Endodermal cell (in vitro differentiated cells): Measurements from ENCODE around the gene SFRP2. TPM values are rescaled to one million over a fixed set of nuclear protein-coding genes. Genes with fewer than 3 reads are reported as not detected.

Experiments
- DNase-seq: peaks from one replicate; pipeline ENCODE4 v3.0.0-alpha.2; 2017
- H3K27ac ChIP-seq: 2 replicates; pipeline ENCODE4 v1.5.1; 2013; ENCODE audit warnings: mild to moderate bottlenecking, low read depth, low read length, moderate library complexity
- H3K27me3 ChIP-seq: 2 replicates; pipeline ENCODE4 v1.6.1; 2013; ENCODE audit warnings: mild to moderate bottlenecking, low read length, moderate library complexity; ENCODE audit not compliant: insufficient read depth, control insufficient read depth, poor library complexity, severe bottlenecking
- H3K36me3 ChIP-seq: 2 replicates; pipeline ENCODE4 v1.7.0; 2013; ENCODE audit warnings: mild to moderate bottlenecking, low read length, moderate library complexity; ENCODE audit not compliant: control insufficient read depth, insufficient read depth
- H3K4me1 ChIP-seq: one replicate; pipeline ENCODE4 v1.7.0; 2013; ENCODE audit warnings: low read length; ENCODE audit not compliant: control insufficient read depth, insufficient read depth
- H3K4me3 ChIP-seq: 2 replicates; pipeline ENCODE4 v1.5.1; 2013; ENCODE audit warnings: mild to moderate bottlenecking, low read length, moderate library complexity
- H3K9ac ChIP-seq: 2 replicates; pipeline ENCODE4 v1.6.1; 2013; ENCODE audit warnings: mild to moderate bottlenecking, low read length, moderate library complexity; ENCODE audit not compliant: poor library complexity, severe bottlenecking; ENCODE audit errors: extremely low read depth
- H3K9me3 ChIP-seq: 2 replicates; pipeline ENCODE4 v1.6.1; 2013; ENCODE audit warnings: mild to moderate bottlenecking, low read length, moderate library complexity; ENCODE audit not compliant: control insufficient read depth
- H3K27ac Mint-ChIP-seq: 2 replicates; pipeline ENCODE4 v1.8.0; 2020; ENCODE audit warnings: mixed read lengths
- H3K27me3 Mint-ChIP-seq: 2 replicates; pipeline ENCODE4 v1.8.0; 2021; ENCODE audit warnings: mild to moderate bottlenecking, mixed read lengths; ENCODE audit not compliant: insufficient read depth
- H3K36me3 Mint-ChIP-seq: 2 replicates; pipeline ENCODE4 v1.8.0; 2020; ENCODE audit warnings: low read depth, mixed read lengths
- H3K4me1 Mint-ChIP-seq: 2 replicates; pipeline ENCODE4 v1.8.0; 2020; ENCODE audit warnings: mixed read lengths
- H3K4me3 Mint-ChIP-seq: 2 replicates; pipeline ENCODE4 v1.8.0; 2020; ENCODE audit warnings: mild to moderate bottlenecking, moderate library complexity, mixed read lengths
- H3K9me3 Mint-ChIP-seq: 2 replicates; pipeline ENCODE4 v1.8.0; 2020; ENCODE audit warnings: mild to moderate bottlenecking, mixed read lengths
- CTCF ChIP-seq: fragments of 200-600 bp; sonication (generic); conservative IDR thresholded peaks from 2 replicates; pipeline ENCODE4 v1.5.0; 2021; ENCODE audit warnings: antibody characterized with exemption, mild to moderate bottlenecking
- WGBS, 2 experiments: methylation state at CpG; one replicate each; pipeline versions ENCODE4 v1.1.5 to v1.1.7; 2013; ENCODE audit warnings: missing lambda C conversion rate in 2 of 2, mixed read lengths in 1 of 2; ENCODE audit not compliant: insufficient coverage in 1 of 2, insufficient read length in 1 of 2; 5-methylcytosine and 5-hydroxymethylcytosine counted together
- total RNA-seq, 2 donors: library from RNA; stranded (reverse); fragmentation: NEBNext Ultra II Directional in 1 of 2; extraction: Animal tissue kit (Norgen Biotek cat#: 25700) in 1 of 2; gene quantifications; 2 replicates in 1 of 2; 3 replicates in 1 of 2; pipeline ENCODE4 v1.2.1, GENCODE V29; 2021

The SFRP2 gene
- total RNA-seq, 2 donors from 2014 or later = 5.3 to 69.1 TPM

DNA sequence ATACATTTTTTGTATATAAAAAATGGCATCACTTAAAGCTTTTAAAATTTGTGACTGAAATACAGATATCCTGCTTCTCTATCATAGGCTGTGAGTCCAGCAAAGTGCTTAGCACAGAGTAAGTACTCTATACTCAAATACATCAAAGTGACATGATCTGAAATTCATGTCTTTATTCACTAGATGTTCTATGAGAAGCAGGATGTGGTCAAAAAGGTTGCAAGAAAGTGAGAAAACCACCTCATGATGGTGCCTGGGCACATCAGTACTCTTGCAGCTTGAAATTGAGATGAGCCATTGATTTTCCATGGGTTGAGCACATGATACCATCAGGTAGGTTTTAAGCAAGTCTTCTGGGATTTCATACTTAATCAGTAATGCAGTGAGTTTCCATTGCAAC, 20.4 kb upstream of the SFRP2 start:
- no peaks in the 10 kb centered on the region for H3K9me3 ChIP-seq
- H3K9ac ChIP-seq = no peak overlapping the region
- H3K27me3 ChIP-seq = no peaks in the 10 kb centered on the region
- no peak overlapping the region for H3K27ac ChIP-seq
- H3K4me1 ChIP-seq = peaks cover 3% of the 10 kb centered on the region
- H3K36me3 Mint-ChIP-seq = no peaks in the 10 kb centered on the region
- no peak overlapping the region for H3K27ac Mint-ChIP-seq
- no peak for TF ChIP-seq CTCF
- peaks cover 5% of the 10 kb centered on the region for H3K4me1 Mint-ChIP-seq
- H3K4me3 ChIP-seq = no peak overlapping the region
- no peak overlapping the region for H3K4me3 Mint-ChIP-seq
- no peaks in the 10 kb centered on the region for H3K27me3 Mint-ChIP-seq
- peaks cover 5% of the 10 kb centered on the region for H3K9me3 Mint-ChIP-seq
- H3K36me3 ChIP-seq = no peaks in the 10 kb centered on the region
- no peak for DNase-seq

GRCh38 chr4:153808175-153808574, 19.3 kb upstream of the SFRP2 start:
- Histone ChIP-seq H3K4me1 (peaks cover 3% of the 10 kb centered on the region), H3K9me3 (no peaks in the 10 kb centered on the region), H3K36me3 (no peaks in the 10 kb centered on the region), H3K4me3 (no peak overlapping the region), H3K27me3 (no peaks in the 10 kb centered on the region), H3K9ac (no peak overlapping the region), H3K27ac (no peak overlapping the region)
- WGBS, 2 experiments = 83 to 96% methylated on average over 1 of the region's 1 CpG
- no peak overlapping the region for H3K4me3 Mint-ChIP-seq
- H3K4me1 Mint-ChIP-seq = peaks cover 5% of the 10 kb centered on the region
- TF ChIP-seq CTCF = no peak
- no peaks in the 10 kb centered on the region for H3K27me3 Mint-ChIP-seq
- H3K9me3 Mint-ChIP-seq = peaks cover 5% of the 10 kb centered on the region
- no peak for DNase-seq
- no peak overlapping the region for H3K27ac Mint-ChIP-seq
- no peaks in the 10 kb centered on the region for H3K36me3 Mint-ChIP-seq

- no peak for TF ChIP-seq CTCF
- Mint-ChIP-seq H3K36me3 (no peaks in the 10 kb centered on the region), H3K27ac (no peak overlapping the region), H3K4me3 (no peak overlapping the region), H3K4me1 (no peaks in the 10 kb centered on the region), H3K9me3 (peaks cover 5% of the 10 kb centered on the region), H3K27me3 (no peaks in the 10 kb centered on the region)
- Histone ChIP-seq H3K27me3 (peaks cover 9% of the 10 kb centered on the region), H3K4me3 (no peak overlapping the region), H3K9me3 (no peaks in the 10 kb centered on the region), H3K9ac (no peak overlapping the region), H3K36me3 (no peaks in the 10 kb centered on the region), H3K27ac (no peak overlapping the region), H3K4me1 (no peaks in the 10 kb centered on the region)
- WGBS, 2 experiments = 93 to 94% methylated on average over 20 to 30 of the region's 30 CpGs
- no peak for DNase-seq
Measured at GRCh38 chr4:153806073-153806472, 17.2 kb upstream of the SFRP2 start.
